Right renal cortex interstitium (tissue), 3 donors: ENCODE data around the gene MGA. TPM values are rescaled to one million over a fixed set of nuclear protein-coding genes. Genes with fewer than 3 reads are reported as not detected.
A peak's percentile ranks its signal among the peaks of the same experiment; 100 is the strongest.
"Not testable (repeated sequence)": the region's sequence is repeated elsewhere in the genome, so short reads cannot be mapped to it uniquely, and the experiment has no call there.

Source experiments
- DNase-seq, 3 donors: peaks; one replicate each; pipeline ENCODE4 v3.0.0-alpha.2; 2013; ENCODE audit warnings: low read depth in 3 of 3, low spot score in 2 of 3
- polyA plus RNA-seq, 3 donors: library from polyadenylated mRNA; unstranded; fragments of 120-200 nt; gene quantifications; one replicate each; pipeline ENCODE4 v1.2.1, GENCODE V29; 2013; ENCODE audit not compliant: insufficient read length in 3 of 3

Gene MGA
- polyA plus RNA-seq, 3 donors = 34.7 to 38.3 (median 34.8) TPM

DNA sequence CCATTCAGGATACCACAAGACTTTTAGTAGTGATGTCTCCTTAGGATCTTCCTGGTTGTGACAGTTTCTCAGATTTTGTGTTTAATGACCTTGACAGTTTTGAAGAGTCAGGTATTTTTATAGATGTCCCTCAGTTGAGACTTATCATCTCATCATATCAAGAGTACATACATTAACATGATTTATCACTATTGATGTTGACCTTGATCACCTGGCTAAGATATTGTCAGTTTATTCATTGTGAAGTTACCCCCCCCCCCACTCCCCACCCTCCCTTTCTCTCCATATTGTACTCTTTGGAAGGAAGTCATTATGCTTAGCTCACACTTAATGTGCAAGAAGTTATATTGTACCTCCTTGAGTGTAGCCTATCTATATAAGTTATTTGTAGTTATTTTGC is 42.9 kb downstream of the MGA start:
- no peak for DNase-seq

DNA sequence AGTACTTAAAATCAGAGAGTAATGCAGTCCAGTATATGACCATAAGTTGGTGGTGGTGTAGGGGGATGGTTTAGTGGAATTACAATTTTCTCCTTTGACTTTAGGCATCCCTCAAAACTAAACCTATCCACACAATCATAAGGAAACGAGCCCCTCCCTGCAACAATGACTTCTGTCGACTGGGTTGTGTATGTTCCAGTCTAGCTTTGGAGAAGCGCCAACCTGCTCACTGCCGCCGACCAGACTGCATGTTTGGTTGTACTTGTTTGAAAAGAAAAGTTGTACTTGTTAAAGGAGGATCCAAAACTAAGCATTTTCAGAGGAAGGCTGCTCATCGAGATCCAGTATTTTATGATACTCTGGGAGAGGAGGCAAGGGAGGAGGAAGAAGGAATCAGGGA is 52.8 kb downstream of the MGA start:
- DNase-seq = no peak

- no peak for DNase-seq
Measured at GRCh38 chr15:41714291-41714690, 54.1 kb downstream of the MGA start.

GRCh38 chr15:41716864-41717263 is 56.7 kb downstream of the MGA start:
- no peak for DNase-seq

DNA sequence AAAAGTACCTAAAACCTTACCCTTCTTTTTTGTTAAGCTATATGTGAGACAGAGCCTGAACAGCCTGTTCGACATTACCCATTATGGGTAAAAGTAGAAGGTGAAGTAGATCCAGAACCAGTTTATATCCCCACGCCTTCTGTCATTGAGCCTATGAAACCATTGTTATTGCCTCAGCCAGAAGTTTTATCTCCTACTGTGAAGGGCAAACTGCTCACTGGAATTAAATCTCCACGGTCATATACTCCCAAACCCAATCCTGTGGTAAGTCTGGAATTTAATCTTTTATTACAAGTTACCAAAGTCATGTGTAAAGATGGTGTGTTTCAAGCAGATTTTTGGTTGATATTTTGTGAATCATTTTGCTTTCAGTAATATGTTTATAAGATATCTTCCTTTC is 66.9 kb downstream of the MGA start:
- DNase-seq = no peak

DNA sequence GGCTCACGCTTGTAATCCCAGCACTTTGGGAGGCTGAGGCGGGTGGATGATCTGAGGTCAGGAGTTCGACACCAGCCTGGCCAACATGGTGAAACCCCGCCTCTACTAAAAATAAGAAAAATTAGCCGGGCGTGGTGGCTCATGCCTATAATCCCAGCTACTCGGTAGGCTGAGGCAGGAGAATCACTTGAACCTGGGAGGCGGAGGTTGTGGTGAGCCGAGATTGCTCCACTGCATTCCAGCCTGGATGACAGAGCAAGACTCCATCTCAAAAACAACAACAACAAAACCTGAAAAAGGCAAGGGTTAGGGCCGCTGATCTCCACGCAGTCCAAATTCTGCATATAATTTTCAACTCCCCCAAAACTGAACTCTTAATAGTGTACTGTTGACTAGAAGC is 67.9 kb downstream of the MGA start:
- not testable (repeated sequence) for DNase-seq

GRCh38 chr15:41730543-41730942 is 70.3 kb downstream of the MGA start:
- DNase-seq = no peak

- DNase-seq = no peak
Measured at GRCh38 chr15:41732483-41732882, 72.3 kb downstream of the MGA start.

DNA sequence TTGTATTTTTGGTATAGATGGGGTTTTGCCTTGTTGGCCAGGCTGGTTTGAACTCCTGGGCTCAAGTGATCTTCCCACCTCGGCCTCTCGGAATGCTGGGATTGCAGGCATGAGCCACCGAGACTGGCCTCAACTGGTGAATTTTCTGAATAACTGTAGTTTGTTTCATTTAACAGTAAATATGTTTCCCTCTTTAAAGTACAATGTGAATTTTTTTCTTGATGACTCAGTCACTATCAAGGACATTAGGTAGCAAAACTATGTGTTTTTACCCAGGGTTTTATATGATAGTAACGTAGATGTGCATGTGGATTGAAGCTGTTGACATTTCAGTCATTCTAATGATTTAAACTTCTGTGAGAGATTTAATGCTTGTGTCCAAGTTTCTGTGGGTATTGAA is 73.9 kb downstream of the MGA start:
- DNase-seq = no peak

DNA sequence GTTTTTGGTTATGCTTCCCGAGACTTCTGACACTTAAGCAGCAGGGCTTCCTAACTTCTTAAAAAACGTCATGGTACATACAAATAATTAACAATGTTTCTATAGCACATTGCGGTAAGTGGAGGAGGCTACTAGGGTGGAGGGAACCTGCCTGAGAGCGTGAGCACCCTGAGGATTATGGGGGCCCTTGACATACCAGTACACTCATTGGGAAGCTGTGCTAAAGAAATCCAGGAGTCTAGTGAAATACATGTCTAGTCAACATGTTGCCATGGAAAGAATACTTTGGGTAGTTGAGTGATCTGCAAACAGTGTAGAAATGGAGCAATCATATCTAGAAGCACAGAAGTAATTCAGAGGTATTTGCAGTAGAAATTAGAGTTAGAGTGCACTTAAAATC is 74.8 kb downstream of the MGA start:
- no peak for DNase-seq

GRCh38 chr15:41735492-41735891 is 75.3 kb downstream of the MGA start:
- not testable (repeated sequence) for DNase-seq

- no peak for DNase-seq
Measured at GRCh38 chr15:41746802-41747201, 86.6 kb downstream of the MGA start.

- DNase-seq = no peak
Measured at GRCh38 chr15:41756198-41756597, 96.0 kb downstream of the MGA start.

GRCh38 chr15:41772720-41773331 is 112.6 kb downstream of the MGA start:
- DNase-seq = peak in 2 of 3 donors; percentile 29 to 36

DNA sequence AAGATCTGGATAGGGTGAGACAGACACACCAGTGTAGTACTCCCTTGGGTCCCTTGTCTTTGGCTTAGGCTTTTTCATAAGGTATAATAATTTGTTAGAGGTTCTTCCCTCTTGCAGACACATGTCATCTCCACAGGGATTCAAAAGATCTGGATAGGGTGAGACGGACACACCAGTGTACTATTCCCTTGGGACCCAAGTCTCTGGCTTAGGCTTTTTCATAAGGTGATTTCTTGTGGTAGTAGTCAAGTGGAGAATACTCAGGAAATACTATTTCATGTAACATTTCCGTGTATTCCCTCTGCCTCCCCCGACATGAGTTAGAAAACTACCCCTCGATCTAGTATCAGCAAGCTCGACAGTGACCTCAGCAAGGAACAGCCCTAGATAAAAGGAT is 113.1 kb downstream of the MGA start:
- DNase-seq = no peak

- no peak for DNase-seq
Measured at GRCh38 chr15:41773729-41774061, 113.5 kb downstream of the MGA start.

DNA sequence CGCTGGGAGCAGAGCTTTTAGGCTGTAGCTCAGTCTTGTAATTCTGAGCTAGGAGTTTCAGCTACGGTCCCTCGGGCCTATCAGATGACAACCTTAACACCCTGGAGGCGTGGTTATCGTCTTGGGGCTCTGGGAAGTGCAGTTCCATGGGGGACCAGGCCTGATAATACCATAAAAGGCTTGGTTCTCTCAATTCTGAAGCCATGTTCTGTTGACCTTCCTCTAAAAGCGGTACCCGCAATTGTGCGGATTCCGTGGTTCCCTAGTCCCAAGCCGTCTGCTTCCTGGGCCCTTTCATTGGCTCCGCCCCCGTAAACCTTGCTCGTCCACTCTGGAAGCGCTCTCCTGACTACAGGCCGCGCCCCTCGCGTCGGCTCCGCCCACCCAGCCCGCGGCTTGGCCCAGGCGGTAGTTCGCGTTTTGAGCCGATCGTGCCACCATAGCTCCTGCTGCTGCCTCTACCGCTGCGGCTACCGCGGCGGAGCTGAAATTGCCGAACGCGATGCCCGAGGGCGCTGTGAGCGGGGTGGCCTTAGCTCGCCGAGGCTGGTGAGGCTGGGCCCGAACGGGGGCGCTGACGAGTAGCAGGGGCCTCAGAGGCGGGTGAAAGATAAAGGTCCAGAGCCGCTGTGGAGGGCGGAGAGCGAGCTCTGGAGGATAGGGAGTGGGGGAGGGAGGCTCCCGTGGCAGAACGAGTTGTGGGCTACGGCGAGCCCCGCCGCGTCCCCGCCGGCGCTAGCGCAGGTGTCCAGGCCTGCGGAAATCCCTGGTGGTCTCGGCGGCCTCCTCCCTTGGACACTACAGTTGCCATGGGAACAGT is 114.1 kb downstream of the MGA start, which contains the start of gene MAPKBP1:
MAPKBP1 (plus strand) TSS at position 423 of the 820 bp plus-strand sequence. CDS start 792 bp downstream, outside the sequence.
- DNase-seq = peak; percentile 94 to 97 (median 94)

DNA sequence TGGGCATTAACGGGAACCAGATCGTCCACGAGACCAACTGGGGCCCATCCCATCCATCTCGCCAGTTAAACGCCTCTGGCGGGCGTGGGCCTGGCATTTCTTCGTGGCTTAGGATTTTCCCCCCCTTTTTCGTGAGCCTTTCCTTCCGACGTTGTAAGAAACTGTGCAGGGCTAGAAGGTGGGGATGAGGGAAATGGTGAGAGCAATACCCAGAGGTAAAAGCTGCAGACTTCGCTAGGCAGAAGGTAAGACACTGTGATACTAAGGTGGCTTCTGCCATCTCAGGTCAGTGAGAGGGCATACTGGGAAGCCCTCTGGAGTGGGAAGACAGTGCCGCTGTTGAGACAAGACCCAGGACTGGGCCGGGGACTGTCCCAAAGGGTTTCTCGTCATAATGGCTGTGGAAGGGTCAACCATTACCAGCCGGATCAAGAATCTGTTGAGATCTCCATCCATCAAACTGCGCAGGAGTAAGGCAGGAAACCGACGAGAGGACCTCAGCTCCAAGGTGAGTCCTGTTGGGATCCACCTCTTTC is 114.7 kb downstream of the MGA start:
- DNase-seq = peak in 1 of 3 donors; percentile 23

DNA sequence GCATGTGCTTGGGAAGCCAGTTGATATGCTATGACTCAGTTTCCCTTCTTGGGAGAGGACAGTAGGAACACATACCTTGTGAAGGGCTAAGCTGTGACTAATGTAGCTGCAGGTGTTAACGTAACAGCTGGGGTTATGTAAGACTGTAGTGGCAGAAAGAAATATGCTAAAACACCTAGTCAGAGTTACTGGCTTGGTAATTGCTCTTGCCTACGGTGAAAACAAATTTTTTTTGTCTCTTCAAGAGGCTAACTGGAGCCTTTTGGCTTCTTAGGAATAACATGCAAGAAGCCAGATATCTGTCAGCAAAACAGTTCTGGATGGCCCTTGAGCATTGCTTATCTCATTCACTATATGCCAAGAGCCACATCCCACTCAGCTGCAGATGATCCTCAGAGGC is 115.4 kb downstream of the MGA start:
- no peak for DNase-seq

- no peak for DNase-seq
Measured at GRCh38 chr15:41777421-41777973, 117.3 kb downstream of the MGA start.

DNA sequence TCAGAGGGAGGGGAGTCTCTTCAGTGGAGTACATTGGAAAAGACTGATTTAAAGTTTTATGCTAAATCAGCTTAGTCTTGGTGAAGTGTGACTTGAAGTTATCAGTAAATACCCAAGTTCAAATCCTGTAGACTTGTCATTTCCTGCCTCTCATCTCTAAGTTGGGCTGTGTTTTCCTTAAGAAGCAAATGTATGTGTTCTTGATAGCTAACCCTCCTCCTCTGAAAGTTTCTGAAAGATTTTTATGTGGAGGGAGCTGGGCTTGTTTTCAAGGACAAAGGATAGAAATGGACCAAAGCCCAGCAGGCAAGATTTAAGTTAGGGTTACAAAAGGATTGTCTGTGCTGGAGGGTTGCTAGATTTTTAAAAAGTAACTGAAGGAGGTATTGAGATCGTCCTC is 118.3 kb downstream of the MGA start:
- DNase-seq = no peak

DNA sequence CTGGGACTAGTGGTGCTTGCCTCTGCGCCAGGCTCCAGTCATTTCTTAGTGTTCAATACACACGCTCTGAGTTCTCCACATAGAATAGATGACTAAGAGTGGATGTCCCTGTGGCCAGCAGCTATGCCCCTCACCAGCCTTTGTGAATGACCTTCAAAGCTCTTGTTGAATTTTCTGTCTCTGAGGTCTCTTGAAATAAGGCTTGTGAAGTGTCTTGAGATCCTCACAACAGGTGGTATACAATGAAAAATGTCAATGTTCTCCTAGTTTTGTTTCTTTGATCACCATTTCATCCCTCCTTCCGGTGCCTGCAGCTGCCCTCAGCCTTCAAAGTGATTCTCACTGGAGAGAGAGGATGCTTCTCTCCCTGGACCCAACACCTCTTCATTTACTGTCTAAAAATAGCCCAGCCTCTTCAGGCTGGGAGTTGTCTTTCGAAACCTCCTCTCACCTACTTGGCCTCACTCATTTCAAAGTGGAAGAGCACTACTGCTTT is 119.5 kb downstream of the MGA start:
- no peak for DNase-seq
